GM12872 (cell line): ENCODE measurements around the gene SYNM.
A peak's percentile ranks its signal among the peaks of the same experiment; 100 is the strongest.

ENCODE experiments used
- TF ChIP-seq, protein P1 (sequence below): IDR thresholded peaks from 3 replicates; pipeline ENCODE4 v1.5.1; 2011; ENCODE audit warnings: low read depth, mild to moderate bottlenecking, low read length, moderate library complexity; ENCODE audit not compliant: insufficient read depth

Gene SYNM

DNA sequence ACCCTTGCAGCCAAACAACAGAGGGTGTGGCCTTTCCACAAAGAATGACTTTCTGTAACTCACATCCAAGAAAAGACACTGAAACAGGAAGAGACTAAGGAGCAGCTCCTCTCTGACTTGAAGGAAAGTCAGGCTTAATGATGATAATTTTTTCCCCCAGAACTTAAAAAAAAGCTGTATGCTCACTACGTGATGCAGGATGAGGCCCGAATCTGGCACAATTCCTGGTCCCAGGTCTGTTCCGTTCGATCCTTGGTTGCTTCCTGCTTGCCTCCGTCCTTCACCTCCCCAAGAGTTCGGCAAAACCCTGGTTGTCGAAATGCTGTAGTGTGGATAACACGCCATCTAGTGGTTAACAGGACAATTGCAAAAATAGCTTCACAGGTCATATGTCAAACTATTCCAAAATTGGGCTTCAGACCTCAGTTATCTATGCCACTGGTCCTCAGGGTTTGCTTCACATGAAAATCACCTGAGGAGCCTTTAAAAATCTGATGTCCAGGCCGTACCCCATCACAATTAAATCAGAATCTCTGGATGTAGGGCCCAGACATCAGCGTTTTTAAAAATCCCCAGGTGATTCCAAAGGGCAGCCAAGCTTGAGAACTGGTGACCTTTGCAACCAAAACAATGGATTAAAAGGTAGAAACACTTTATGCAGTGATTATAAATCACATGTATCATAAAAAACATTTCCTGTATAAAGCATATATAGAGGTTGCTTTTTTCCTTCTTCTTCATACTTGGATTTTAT lies 28.1 kb upstream of the SYNM start:
- TF ChIP-seq, protein P1, sequence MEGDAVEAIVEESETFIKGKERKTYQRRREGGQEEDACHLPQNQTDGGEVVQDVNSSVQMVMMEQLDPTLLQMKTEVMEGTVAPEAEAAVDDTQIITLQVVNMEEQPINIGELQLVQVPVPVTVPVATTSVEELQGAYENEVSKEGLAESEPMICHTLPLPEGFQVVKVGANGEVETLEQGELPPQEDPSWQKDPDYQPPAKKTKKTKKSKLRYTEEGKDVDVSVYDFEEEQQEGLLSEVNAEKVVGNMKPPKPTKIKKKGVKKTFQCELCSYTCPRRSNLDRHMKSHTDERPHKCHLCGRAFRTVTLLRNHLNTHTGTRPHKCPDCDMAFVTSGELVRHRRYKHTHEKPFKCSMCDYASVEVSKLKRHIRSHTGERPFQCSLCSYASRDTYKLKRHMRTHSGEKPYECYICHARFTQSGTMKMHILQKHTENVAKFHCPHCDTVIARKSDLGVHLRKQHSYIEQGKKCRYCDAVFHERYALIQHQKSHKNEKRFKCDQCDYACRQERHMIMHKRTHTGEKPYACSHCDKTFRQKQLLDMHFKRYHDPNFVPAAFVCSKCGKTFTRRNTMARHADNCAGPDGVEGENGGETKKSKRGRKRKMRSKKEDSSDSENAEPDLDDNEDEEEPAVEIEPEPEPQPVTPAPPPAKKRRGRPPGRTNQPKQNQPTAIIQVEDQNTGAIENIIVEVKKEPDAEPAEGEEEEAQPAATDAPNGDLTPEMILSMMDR = peak; percentile 85

DNA sequence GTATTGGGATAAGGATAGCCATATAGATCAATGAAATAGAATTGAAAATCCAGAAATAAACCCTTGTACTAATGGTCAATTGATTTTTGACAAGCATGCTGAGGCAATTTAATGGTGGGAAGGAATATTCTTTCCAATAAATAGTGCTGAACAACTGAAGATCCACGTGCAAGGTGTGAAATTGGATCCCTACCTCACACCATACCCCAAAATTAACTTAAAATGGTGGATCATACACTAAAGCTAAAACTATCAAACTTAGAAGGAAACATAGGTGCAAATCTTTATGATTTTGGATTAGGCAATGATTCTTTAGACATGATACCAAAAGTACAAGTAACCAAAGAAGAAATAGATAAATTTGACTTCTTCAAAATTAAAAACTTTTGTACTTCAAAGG lies 22.1 kb upstream of the SYNM start:
- TF ChIP-seq, protein P1 = no peak

DNA sequence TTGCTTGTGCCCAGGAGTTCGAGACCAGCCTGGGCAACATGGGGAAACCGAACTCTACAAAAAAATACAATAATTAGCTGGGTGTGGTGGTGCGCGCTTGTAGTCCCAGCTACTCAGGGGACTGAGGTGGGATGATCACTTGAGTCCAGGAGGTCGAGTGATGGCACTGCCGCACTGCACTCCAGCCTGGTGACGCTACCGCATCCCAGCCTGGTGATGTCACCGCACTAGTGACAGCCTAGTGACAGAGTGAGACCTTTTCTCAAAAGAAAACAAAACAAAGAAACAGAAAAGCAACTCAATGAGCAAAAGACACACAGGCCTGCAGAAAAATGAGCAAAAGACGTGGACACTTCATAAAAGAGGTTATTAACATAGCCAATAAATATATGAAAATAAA lies 19.9 kb upstream of the SYNM start:
- TF ChIP-seq, protein P1 = no peak

DNA sequence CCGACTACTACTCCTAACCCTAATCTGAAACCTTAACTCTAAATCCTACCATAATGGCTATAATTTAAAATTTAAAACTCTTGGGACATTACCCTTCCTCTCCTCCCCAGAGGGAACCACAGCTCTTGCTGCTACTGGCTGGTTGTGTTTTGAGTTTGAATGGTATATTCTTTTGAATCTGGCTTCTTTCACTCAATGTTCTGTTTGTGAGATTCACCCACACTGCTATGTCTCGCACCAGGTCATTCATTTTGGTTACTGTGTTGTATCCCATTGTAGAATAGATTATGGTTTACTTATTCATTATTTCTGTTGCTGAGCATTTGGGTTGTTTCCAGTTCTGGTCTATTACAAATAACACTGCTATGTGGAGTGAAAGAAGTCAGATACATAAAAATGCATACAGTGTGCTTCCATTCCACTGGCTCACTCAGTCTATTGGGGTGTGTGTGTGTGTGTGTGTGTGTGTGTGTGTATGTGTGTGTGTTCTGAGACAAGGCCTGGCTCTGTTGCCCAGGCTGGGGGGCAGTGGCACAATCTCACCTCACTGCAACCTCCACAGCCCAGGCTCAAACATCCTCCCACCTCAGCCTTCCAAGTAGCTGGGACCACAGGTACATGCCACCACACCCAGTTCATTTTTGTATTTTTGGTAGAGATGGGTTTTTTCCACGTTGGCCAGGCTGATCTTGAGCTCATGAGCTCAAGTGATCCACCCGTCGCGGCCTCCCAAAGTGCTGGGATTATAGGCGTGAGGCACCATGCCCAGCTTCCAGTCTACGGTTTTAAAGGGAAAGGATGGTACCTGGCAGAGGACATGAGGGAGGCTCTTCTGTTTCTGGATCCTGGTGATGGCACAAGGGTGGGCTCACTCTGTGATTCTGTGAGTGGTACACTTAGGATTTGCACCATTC lies 19.2 kb upstream of the SYNM start:
- TF ChIP-seq, protein P1 = no peak

DNA sequence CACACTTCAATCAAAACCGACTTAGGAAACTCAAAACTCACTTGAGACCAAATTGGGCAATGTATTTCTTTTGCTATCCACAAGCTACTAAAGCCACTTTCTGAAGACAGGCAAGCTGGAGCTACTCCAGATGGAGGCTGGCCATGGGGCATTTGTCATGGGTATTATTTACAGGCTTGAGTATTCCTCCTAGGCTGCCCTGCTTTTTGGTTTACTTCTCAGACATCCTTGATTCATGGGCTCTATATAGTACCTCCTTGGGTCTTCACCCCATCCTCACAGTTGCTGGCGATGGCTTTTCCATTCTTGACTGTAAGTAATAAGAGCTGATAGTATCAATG lies 18.6 kb upstream of the SYNM start:
- TF ChIP-seq, protein P1 = no peak

DNA sequence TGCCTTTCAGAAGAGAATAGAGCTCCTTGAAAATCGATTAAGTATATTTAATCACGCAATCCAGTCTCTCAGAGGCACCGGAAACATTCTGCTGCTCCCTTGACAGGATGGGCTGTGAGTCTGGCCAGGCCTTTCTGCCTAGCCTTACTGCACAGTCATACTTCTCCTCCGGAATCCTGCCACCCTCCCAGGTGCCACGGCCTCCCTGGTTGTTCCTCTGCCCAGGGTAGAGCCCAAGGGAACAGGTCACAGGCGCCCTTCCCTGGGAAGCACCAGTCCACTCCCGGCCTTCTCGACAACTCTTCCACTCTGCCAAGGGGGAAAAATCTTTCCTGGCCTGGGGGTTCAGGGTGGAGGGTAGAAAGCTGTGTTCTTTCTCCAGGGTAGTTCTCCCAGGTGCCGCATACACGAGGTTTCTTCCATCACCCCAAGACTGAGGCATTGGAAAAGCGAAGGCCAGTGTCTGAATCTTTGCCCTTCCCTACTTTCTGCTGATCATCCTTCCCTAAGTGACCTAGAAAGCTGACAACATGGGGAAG lies 17.4 kb upstream of the SYNM start:
- TF ChIP-seq, protein P1 = no peak

DNA sequence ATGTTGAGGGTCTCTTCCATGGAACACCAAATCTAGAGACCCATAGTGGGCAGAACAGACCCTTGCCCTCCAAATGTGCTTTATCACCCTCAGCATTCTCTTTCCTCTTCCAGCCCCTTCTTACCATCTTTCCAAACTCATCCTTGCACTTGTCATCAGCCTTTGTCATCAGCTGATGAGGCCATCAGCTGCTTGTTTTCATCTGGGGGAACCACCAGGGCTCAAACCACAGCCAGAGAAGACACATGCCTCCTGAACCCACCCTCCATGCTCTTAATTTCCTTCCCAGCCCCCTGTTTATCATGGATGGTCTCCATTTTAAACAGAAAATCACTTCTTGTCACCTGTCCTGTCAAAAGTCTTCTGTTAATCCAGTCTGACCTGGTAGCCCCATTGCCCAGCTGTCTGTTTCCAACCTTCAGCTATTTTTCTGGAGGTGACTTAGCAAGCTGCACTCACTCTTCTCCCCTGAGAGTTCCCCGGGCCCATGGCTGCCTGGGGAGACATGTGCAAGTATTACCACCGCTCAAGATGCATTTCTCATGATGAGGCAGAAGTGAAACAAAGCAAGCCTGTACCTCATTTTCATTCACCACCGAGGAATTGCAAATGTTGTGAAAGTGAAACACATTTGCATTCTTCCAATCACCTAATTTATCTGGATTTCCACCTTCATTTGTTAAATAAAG lies 14.7 kb upstream of the SYNM start:
- TF ChIP-seq, protein P1 = no peak
